Suppressor macrophage treated with lipopolysaccharide for 1 hour (primary cell): ENCODE measurements around the gene ISLR2.
"Not testable (repeated sequence)": the region's sequence is repeated elsewhere in the genome, so short reads cannot be mapped to it uniquely, and the experiment has no call there.

ENCODE experiments used
- DNase-seq, 3 donors: peaks; one replicate each; pipeline ENCODE4 v3.0.0-alpha.2; 2020 to 2022

Gene ISLR2

GRCh38 chr15:74157868-74158827 is 27.8 kb downstream of the ISLR2 start:
- no peak for DNase-seq

GRCh38 chr15:74158855-74159650 is 28.7 kb downstream of the ISLR2 start:
- DNase-seq: no peak

- no peak for DNase-seq
Observed at GRCh38 chr15:74159773-74160172, 29.4 kb downstream of the ISLR2 start.

- not testable (repeated sequence) for DNase-seq
Observed at GRCh38 chr15:74160390-74160789, 30.0 kb downstream of the ISLR2 start.

GRCh38 chr15:74162195-74162536 is 31.8 kb downstream of the ISLR2 start:
- DNase-seq: not testable (repeated sequence)

GRCh38 chr15:74165461-74165860 is 35.1 kb downstream of the ISLR2 start:
- no peak for DNase-seq

- no peak for DNase-seq
Observed at GRCh38 chr15:74167891-74168331, 37.5 kb downstream of the ISLR2 start.

GRCh38 chr15:74168711-74169126 is 38.3 kb downstream of the ISLR2 start:
- DNase-seq: no peak

- no peak for DNase-seq
Observed at GRCh38 chr15:74170071-74170844, 39.9 kb downstream of the ISLR2 start.

- no peak for DNase-seq
Observed at GRCh38 chr15:74170875-74171578, 40.6 kb downstream of the ISLR2 start.

- peak; percentile 37 to 51 (median 51) for DNase-seq
Observed at GRCh38 chr15:74171965-74172541, 41.7 kb downstream of the ISLR2 start.

- no peak for DNase-seq
Observed at GRCh38 chr15:74172701-74173379, 42.5 kb downstream of the ISLR2 start.

GRCh38 chr15:74173380-74174218 is 43.2 kb downstream of the ISLR2 start, which contains the start of gene ISLR:
ISLR (plus strand) TSS chr15:74173710; CDS start chr15:74174859, 1,149 bp downstream.
- no peak for DNase-seq

GRCh38 chr15:74174219-74174957 is 44.0 kb downstream of the ISLR2 start:
- no peak for DNase-seq

- DNase-seq: no peak
Observed at GRCh38 chr15:74174958-74175253, 44.5 kb downstream of the ISLR2 start.

- no peak for DNase-seq
Observed at GRCh38 chr15:74175271-74176191, 45.1 kb downstream of the ISLR2 start.

GRCh38 chr15:74176262-74177214 is 46.2 kb downstream of the ISLR2 start:
- no peak for DNase-seq
